ENCODE data around the gene DAGLA.
"Not testable (repeated sequence)": the region's sequence is repeated elsewhere in the genome, so short reads cannot be mapped to it uniquely, and the experiment has no call there.

DAGLA gene

DNA sequence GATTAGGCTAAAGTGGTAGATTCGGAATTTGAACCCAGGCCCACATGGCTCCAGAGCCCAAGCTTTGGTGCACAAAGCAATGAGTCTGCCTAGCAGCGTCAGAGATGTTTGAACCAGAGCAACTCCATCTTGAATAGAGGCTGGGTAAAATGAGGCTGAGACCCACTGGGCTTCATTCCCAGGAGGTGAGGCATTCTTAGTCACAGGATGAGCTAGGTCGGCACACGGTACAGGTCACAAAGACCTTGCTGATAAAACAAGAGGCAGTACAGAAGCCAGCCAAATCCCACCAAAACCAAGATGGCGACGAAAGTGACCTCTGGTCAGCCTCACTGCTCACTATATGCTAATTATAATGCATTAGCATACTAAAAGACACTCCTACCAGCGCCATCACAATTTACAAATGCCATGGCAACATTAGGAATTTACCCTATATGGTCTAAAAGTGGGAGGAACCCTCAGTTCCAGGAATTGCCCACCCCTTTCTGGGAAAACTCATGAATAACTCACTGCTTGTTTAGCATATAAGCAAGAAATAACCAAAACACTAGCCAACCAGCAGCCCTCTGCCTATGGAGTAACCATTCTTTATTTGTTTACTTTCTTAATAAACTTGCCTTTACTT, 40.3 kb upstream of the DAGLA start:
- H3K4me3 ChIP-seq (ENCODE audit: low read depth, low read length): no peak overlapping the region
- TF ChIP-seq CTCF (IDR thresholded peaks at IDR 0.05; ENCODE audit: low read depth, low read length): no peak

- H3K4me3 ChIP-seq (ENCODE audit: low read depth, low read length): no peak overlapping the region
- no peak for TF ChIP-seq CTCF (IDR thresholded peaks at IDR 0.05; ENCODE audit: low read depth, low read length)
These were observed 38.0 kb upstream of the DAGLA start for GRCh38 chr11:61642162-61642561.

DNA sequence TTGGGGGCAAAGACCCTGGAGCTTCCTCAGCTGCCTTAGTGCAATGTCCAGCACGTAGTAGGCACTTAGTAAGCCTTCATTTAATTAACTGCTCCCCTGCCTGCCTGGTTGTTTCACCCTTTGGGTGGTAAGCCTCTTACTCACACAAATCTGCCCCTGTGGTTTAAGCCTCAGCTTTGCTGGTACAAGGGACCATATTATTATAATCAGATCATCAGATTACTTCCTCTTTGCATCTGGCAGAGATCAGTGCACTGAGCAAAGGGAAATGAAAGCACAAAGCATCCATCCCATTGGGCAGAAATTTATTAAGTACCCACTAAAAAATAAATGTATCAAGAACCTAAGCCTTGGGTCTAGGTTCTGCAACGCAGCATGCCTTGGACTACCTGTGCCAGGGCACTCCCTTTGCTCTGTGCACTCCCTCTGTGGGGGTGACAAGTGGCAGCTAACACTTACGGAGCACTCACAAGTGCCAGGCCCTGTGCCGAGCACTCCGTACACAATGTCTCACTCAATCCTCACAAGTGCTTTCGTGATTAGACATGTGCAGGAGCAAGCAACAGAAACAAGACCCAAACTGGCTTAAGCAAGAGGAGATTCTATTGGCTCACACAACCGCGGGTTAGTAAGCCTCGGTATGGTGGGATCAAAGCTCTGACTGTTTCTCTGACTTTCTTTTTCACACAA, 34.9 kb upstream of the DAGLA start:
- H3K4me3 ChIP-seq (ENCODE audit: low read depth, low read length): no peak overlapping the region
- no peak for TF ChIP-seq CTCF (IDR thresholded peaks at IDR 0.05; ENCODE audit: low read depth, low read length)

GRCh38 chr11:61647529-61647928, 32.7 kb upstream of the DAGLA start:
- TF ChIP-seq CTCF (IDR thresholded peaks at IDR 0.05; ENCODE audit: low read depth, low read length): no peak
- H3K4me3 ChIP-seq (ENCODE audit: low read depth, low read length): no peak overlapping the region

DNA sequence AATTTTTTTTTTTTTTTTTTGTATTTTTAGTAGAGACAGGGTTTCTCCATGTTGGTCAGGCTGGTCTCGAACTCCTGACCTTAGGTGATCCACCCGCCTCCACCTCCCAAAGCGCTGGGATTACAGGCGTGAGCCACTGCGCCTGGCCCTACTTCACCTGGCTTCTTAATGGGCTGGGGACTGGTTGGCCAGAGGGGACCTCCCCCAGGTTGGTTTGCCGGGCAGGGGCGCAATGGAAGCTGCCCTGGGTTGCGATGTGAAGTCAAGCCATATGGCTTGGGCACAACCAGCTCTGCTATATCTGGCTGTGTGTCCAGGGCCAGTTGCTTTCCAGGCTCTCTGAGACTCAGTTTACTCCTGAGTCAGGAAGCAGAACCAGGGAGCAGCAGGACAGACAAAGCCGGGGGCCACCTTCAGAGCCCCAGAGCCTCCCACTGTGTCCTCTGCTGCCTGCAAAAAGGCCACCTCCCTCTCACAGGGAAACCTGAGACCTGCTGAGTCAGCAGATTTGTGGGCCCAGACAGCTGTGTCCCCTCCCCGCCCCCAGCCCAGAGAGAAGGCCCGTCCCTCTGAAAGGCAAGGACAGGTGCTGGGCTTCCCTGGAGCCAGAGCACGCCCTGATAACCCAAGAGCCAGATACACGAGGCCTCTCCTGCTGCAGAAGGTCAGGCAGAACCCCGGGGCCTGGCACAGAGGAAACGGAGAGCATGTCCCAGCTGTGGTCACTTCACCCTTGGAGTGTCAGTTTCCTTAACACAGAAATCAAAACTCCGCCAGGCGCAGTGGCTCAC, 29.2 kb upstream of the DAGLA start:
- TF ChIP-seq CTCF (IDR thresholded peaks at IDR 0.05; ENCODE audit: low read depth, low read length): no peak

GRCh38 chr11:61652135-61652534, 28.1 kb upstream of the DAGLA start:
- H3K4me3 ChIP-seq (ENCODE audit: low read depth, low read length): no peak overlapping the region
- TF ChIP-seq CTCF (IDR thresholded peaks at IDR 0.05; ENCODE audit: low read depth, low read length): no peak

More for the DNA sequence above, 29.2 kb upstream of the DAGLA start:
- H3K4me3 ChIP-seq (ENCODE audit: low read depth, low read length): no peak overlapping the region

DNA sequence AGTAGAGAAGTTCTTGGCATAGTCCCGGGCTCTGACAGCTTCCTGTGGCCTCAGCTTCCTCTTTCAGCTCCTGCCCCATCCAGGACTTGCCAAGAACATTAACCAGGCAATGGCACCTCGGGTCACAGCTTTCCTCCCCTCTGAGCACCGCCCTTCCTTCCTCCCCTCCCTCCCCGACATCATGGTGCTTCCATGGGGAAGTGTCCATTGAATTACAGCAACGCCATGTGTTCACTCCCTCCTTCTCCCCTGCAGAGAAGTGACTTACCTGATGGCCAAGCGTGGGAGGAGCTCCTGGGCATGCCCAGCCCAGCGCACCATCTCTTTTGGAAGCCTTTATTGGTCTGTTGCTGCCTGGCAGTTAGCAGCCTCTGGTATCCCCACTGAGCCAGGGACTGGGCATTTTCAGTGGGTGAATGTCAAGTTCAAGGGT, 25.8 kb upstream of the DAGLA start:
- H3K4me3 ChIP-seq (ENCODE audit: low read depth, low read length): no peak overlapping the region
- no peak for TF ChIP-seq CTCF (IDR thresholded peaks at IDR 0.05; ENCODE audit: low read depth, low read length)

DNA sequence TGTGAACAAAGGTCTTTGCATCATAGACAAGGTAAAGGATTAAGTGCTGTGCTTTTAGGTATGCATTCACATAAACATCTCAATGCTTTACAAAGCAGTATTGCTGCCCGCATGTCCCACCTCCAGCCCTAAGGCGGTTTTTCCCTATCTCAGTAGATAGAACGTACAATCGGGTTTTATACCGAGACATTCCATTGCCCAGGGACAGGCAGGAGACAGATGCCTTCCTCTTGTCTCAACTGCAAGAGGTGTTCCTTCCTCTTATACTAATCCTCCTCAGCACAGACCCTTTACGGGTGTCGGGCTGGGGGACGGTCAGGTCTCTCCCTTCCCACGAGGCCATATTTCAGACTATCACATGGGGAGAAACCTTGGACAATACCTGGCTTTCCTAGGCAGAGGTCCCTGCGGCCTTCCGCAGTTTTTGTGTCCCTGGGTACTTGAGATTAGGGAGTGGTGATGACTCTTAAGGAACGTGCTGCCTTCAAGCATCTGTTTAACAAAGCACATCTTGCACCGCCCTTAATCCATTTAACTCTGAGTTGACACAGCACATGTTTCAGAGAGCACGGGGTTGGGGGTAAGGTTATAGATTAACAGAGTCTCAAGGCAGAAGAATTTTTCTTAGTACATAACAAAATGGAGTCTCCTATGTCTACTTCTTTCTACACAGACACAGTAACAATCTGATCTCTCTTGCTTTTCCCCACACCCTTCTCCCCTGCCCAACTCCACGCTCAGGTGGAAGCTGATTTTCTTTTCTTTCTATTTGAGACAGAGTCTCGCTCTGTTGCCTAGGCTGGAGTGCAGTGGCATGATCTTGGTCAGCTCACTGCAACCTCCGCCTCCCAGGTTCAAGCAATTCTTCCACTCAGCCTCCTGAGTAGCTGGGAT, 24.7 kb upstream of the DAGLA start:
- not testable (repeated sequence) for H3K4me3 ChIP-seq (ENCODE audit: low read depth, low read length)

Measured in WI38 (cell line).